ENCODE results near the gene MED27.

MED27 gene

GRCh38 chr9:132044176-132044875 is 35.3 kb downstream of the MED27 start:
- DNase-seq (ENCODE audit: low read depth in 2 of 2): no peak

DNA sequence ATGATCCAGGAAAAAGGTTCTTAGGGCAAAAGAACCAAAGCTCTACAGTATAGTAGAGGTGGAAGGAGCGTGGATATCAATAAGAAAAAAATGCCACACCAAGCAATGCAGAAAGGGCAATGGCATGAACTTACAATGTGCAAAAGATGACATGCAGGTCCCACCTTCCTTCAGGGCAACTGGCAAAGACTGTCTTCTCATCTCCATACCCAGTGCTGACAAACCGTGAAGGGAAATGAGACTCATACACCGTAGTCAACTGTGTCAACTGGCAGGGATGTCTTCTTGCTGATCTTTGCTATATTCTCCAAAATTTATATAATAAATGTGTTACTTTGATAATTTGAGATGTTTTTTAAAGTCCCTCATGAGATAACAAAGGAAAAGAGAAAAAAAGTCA is 36.0 kb downstream of the MED27 start:
- no peak for DNase-seq (ENCODE audit: low read depth in 2 of 2)

DNA sequence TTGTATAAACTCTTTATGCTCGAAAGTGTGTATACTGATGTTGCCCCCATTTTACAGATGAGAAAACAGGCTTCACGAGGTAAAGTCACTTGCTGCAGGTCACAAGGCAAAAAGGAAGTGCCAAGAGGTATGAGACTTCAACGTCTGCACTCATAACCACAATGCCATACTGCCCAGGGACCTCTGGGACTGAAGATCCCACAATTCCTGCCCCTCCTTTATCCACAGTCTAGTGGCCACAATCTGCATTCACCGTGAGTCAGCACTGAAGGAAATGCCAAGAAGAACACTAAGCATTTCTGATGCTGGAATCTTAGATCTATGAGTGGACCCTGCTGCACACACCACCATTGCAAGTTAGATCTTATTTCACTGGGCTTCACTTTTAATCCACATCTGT is 37.3 kb downstream of the MED27 start:
- DNase-seq (ENCODE audit: low read depth in 2 of 2): peak; percentile 86 to 89

- DNase-seq (ENCODE audit: low read depth in 2 of 2): no peak
Measured at GRCh38 chr9:132041798-132042197, 37.9 kb downstream of the MED27 start.

- DNase-seq (ENCODE audit: low read depth in 2 of 2): no peak
Measured at GRCh38 chr9:132040808-132041207, 38.9 kb downstream of the MED27 start.

DNA sequence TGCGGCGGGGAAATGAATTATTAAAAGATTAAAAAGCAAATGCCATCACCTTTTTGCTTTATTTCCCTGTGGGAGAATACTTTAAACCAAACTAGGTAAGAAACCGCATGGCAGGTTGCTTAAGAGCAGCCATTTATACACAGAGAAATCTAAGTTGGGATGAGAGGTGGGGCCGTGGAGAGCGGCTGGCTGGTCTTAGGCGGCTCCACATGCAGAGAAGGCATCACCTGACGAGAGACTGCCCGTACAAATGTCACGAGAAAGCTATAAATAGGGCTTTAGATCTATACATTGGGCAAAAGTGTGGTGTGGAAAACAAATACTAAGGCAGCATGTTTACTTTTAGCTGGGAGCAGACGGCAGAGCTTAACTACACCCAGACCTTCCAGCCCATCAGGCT is 39.4 kb downstream of the MED27 start:
- no peak for DNase-seq (ENCODE audit: low read depth in 2 of 2)

GRCh38 chr9:132039284-132039683 is 40.4 kb downstream of the MED27 start:
- DNase-seq (ENCODE audit: low read depth in 2 of 2): no peak

DNA sequence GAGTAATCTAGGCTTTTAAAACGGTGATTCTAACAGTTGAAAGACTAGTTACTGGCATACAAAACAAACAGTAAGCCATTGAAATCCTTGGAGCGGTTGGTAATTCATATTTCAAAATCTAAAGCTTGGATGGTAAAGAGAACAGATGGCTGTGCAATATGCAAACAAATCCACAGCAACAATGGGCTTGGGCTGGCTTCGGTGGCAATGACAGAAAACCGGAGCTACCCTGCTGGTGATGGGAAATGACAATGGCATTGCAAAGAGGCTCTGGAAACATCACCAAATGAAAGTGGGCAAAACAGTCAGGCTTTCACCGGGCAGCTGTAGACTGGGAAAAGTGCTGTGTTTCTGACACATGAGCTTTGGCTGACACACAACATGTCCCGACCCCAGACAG is 42.2 kb downstream of the MED27 start:
- DNase-seq (ENCODE audit: low read depth in 2 of 2): no peak

DNA sequence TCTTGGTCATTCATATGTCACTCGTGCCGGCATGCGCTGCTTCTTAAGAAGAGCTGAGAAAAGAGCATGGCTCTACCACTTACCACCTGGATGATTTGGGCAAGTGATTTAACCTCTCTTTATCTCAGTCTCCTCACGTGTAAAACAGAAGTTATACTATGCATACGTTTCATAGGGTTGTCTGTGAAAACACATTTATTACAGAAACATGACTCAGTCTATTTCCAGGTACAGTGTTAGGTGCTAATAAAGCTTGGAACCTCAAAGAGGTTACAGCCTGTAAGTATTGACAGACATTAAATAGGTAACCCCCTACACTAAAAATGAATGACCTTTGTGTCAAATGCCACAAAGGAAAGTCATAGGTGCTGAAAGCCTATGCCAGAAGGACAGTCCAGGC is 43.1 kb downstream of the MED27 start:
- DNase-seq (ENCODE audit: low read depth in 2 of 2): no peak

DNA sequence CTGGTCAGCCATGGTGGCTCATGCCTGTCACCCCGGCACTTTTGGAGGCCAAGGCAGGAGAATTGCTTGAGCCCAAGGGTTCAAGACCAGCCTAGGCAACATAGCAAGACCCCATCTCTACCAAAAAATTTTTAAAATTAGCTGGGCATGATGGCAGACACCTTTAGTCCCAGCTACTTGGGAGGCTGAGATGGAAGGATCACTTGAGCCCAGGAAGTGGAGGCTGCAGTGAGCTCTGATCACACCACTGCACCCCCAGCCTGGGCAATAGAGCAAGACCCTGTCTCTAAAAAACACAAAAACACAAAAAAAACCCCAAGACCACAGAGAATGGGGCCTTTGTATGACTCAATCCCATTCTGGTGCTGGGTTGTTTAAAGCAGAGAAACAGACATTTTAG is 44.0 kb downstream of the MED27 start:
- DNase-seq (ENCODE audit: low read depth in 2 of 2): no peak

- DNase-seq (ENCODE audit: low read depth in 2 of 2): no peak
Measured at GRCh38 chr9:132032238-132032950, 47.3 kb downstream of the MED27 start.

GRCh38 chr9:132031467-132032237 is 48.0 kb downstream of the MED27 start:
- no peak for DNase-seq (ENCODE audit: low read depth in 2 of 2)

DNA sequence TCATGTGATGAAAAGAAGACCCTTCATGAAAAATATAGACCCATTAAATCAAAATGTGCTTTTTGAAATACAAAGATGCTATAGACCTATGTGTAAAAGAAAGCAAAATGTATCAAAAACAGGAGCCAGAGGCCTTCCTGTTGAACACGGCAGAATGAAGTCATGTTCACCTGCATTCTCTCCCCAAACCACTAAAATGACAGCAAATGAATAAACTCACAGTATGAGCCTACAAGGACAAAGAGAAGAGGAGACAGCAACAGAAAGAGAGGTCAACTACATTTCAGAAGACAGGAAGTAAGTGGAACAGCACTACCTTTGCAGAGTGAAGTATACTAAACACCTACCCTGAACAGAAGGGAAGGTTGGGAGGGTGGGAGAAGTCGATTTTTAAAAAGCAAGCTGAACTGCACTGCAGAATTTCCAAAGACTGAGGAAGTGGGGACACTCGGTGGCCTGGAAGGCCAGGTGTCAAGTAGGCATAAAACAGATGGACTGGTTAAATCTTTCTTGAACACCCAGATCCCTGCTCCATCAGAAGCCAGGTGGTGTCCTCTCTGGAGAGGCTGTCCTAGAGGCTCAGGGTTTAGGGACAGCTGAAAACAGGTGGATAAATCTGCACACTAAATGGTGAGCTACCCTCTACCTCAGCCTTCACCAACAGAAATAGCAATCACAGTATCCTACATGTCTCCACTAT is 48.9 kb downstream of the MED27 start:
- no peak for DNase-seq (ENCODE audit: low read depth in 2 of 2)

GRCh38 chr9:132027752-132028663 is 51.7 kb downstream of the MED27 start:
- DNase-seq (ENCODE audit: low read depth in 2 of 2): no peak

- DNase-seq (ENCODE audit: low read depth in 2 of 2): peak in 1 of 2 experiments; percentile 39
Measured at GRCh38 chr9:132026932-132027585, 52.6 kb downstream of the MED27 start.

DNA sequence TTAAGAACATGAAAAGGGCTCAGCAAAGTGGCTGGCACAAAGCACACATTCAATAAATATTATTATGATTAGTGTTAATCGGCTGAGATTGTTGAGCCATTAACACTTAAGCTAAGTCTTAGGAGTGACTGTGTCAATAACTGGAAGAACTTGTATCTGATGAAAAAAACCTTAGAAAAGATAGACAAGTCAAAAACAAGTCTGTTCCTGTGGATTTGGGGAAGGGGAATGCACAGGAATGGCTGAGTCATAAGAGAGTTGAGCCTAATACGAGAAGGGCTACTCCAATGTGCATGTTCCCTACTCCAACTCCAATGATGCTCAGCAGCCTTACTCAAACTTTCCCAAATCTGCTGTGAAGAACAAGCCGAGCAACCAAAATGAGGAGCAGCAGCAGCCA is 53.9 kb downstream of the MED27 start:
- no peak for DNase-seq (ENCODE audit: low read depth in 2 of 2)

- DNase-seq (ENCODE audit: low read depth in 2 of 2): no peak
Measured at GRCh38 chr9:132024589-132024988, 55.1 kb downstream of the MED27 start.

DNA sequence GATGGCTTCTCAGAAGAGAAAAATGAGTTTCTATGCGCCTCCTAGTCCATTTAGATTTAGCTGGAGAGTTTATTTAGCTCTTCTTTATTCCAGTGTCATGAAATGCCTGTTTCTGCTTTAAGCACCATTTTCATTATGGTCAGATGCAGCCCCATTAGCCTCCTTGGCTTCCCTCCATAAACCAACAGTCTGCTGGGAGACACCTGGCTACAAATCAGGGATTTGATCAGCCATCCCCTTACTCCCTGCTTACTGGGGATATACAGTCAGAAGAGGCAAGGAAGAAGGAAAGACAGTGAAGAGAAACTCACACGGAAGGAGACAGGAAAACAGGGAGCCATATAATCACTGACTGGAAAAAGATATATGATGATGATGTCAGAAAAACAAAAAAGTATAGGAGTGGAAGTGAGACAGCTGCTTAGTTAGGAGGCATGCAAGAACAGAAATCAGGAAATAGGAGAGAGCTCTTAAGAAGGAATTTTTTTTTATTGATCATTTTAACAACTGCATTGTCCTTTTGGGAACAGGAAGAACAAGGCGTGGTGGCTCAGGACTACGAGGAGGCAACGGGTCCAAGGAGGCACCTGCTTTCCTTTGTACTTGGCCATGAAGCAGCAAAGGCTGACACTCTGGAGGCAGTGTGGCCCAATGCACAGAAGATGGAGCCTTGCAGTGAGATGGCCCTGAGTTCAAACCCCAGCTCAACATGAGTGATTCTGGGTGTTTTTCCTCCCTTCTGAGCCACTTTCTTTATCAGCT is 56.1 kb downstream of the MED27 start:
- DNase-seq (ENCODE audit: low read depth in 2 of 2): no peak

DNA sequence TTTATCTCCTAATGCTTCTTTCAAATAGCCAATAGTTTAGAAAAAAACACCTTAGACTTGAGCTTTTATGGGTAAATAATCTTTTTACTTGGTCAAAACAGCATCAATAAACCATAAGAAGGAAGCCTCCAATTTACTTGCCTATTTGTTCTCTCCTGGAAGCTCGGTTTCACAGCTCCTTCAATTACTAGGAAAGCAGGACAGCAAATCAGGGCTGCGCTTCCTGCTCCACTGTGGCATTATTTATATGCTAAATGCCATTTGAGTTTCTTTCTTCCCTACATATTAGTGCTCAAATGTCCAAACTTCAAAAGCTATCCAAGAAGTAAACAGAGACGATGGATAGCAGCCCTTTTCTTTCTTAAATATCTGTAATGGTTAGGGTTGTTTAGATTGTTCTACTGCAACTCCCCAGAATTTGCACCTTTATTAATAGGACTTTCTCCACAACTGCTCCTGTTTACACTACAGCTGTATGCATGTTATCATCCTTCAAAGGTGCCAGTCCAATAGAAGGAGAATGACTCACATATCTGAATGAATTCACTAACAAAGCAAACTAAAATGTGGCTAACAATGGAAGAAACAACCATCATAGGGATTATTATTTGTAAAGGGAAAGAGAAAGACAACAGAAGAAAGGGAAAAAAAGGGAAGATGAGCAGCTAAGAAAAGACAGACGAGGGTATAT is 58.7 kb downstream of the MED27 start:
- no peak for DNase-seq (ENCODE audit: low read depth in 2 of 2)
